HepG2 (cell line): Measurements from ENCODE around the gene SPIB. TPM values are rescaled to one million over a fixed set of nuclear protein-coding genes. Genes with fewer than 3 reads are reported as not detected.

Experiments
- HBP1 ChIP-seq: IDR thresholded peaks from 2 replicates; pipeline ENCODE4 v1.6.1; 2016; ENCODE audit warnings: low read depth, control low read depth
- JUND ChIP-seq: sonication (generic); formaldehyde crosslinking; IDR thresholded peaks from 2 replicates; pipeline ENCODE4 v1.8.0; 2022; ENCODE audit warnings: mild to moderate bottlenecking, missing genetic modification reagents
- POLR2AphosphoS5 ChIP-seq: IDR thresholded peaks from 2 replicates; pipeline ENCODE4 v1.6.1; 2012; ENCODE audit warnings: low read depth, low read length
- RBFOX2 ChIP-seq: fragments of 200-400 bp; formaldehyde crosslinking; IDR thresholded peaks from 2 replicates; pipeline ENCODE4 v1.6.1; 2017; ENCODE audit warnings: low read depth, mild to moderate bottlenecking, low read length
- ZFAT ChIP-seq: sonication (generic); formaldehyde crosslinking; conservative IDR thresholded peaks from 2 replicates; pipeline ENCODE4 v1.8.1; 2023; ENCODE audit warnings: missing genetic modification reagents, inconsistent platforms
- ZFP62 ChIP-seq: sonication (generic); formaldehyde crosslinking; IDR thresholded peaks from 2 replicates; pipeline ENCODE4 v1.4.0; 2020; ENCODE audit warnings: missing genetic modification reagents
- ZHX2 ChIP-seq, 2 experiments: sonication (generic) in 1 of 2; formaldehyde crosslinking in 1 of 2; IDR thresholded peaks; 2 replicates each; pipeline versions ENCODE4 v1.6.1 to v1.9.0; 2014 to 2022; ENCODE audit warnings: antibody characterized with exemption in 1 of 2, borderline replicate concordance in 1 of 2, inconsistent platforms in 1 of 2, low read depth in 1 of 2, missing genetic modification reagents in 1 of 2
- ZNF121 ChIP-seq: sonication (generic); formaldehyde crosslinking; IDR thresholded peaks from 2 replicates; pipeline ENCODE4 v1.5.0; 2020; ENCODE audit warnings: mild to moderate bottlenecking, missing genetic modification reagents
- ZNF17 ChIP-seq: sonication (generic); formaldehyde crosslinking; IDR thresholded peaks from 2 replicates; pipeline ENCODE4 v1.5.0; 2020; ENCODE audit warnings: mild to moderate bottlenecking, missing genetic modification reagents
- ZNF230 ChIP-seq: sonication (generic); formaldehyde crosslinking; IDR thresholded peaks from 2 replicates; pipeline ENCODE4 v1.4.0; 2020; ENCODE audit warnings: mild to moderate bottlenecking, missing genetic modification reagents
- ZNF383 ChIP-seq: sonication (generic); formaldehyde crosslinking; IDR thresholded peaks from 2 replicates; pipeline ENCODE4 v1.4.0; 2020; ENCODE audit warnings: missing genetic modification reagents, mild to moderate bottlenecking, borderline replicate concordance
- ZNF777 ChIP-seq: sonication (generic); formaldehyde crosslinking; IDR thresholded peaks from 2 replicates; pipeline ENCODE4 v1.4.0; 2020; ENCODE audit warnings: missing genetic modification reagents
- polyA plus RNA-seq, 8 experiments: library from polyadenylated mRNA; depleted of rRNA in 3 of 8; stranded (reverse) in 7 of 8; unstranded in 1 of 8; fragments of >200 nt; fragmentation: Illumina TruSeq in 4 of 8; extraction: Trizol in 4 of 8; gene quantifications; 2 replicates each; pipeline versions ENCODE4 v1.2.1 to v1.2.3, GENCODE V29; 2011 to 2016; ENCODE audit warnings: low read depth in 4 of 8, missing spikeins in 1 of 8, mixed read lengths in 1 of 8; ENCODE audit not compliant: insufficient read depth in 1 of 8
- total RNA-seq, 5 experiments: library from RNA; depleted of rRNA; stranded (reverse); fragments of >200 nt; fragmentation: Illumina TruSeq; extraction: Trizol; gene quantifications; 2 replicates each; pipeline ENCODE4 v1.2.3, GENCODE V29; 2016; ENCODE audit warnings: low read depth in 1 of 5
- TF ChIP-seq, protein P1 (sequence below): sonication (generic); formaldehyde crosslinking; conservative IDR thresholded peaks from 2 replicates; pipeline ENCODE4 v1.4.0; 2020; ENCODE audit warnings: missing genetic modification reagents
- TF ChIP-seq, protein P2 (sequence below): sonication (generic); formaldehyde crosslinking; IDR thresholded peaks from 2 replicates; pipeline ENCODE4 v1.9.0; 2021; ENCODE audit warnings: missing genetic modification reagents, mild to moderate bottlenecking, borderline replicate concordance
- TF ChIP-seq, protein P3 (sequence below): sonication (generic); formaldehyde crosslinking; IDR thresholded peaks from 2 replicates; pipeline ENCODE4 v1.4.0; 2020; ENCODE audit warnings: missing genetic modification reagents

Gene SPIB
- total and polyA plus RNA-seq, 2 of the 13 experiments (the other 11 are each of a cell fraction or from before 2014, with no cell fraction given), result 0.04 TPM; not detected in 1

GRCh38 chr19:50376166-50377050 lies 42.3 kb upstream of the SPIB start, which contains the start of gene NR1H2 (continued):
- TF ChIP-seq, protein P1, sequence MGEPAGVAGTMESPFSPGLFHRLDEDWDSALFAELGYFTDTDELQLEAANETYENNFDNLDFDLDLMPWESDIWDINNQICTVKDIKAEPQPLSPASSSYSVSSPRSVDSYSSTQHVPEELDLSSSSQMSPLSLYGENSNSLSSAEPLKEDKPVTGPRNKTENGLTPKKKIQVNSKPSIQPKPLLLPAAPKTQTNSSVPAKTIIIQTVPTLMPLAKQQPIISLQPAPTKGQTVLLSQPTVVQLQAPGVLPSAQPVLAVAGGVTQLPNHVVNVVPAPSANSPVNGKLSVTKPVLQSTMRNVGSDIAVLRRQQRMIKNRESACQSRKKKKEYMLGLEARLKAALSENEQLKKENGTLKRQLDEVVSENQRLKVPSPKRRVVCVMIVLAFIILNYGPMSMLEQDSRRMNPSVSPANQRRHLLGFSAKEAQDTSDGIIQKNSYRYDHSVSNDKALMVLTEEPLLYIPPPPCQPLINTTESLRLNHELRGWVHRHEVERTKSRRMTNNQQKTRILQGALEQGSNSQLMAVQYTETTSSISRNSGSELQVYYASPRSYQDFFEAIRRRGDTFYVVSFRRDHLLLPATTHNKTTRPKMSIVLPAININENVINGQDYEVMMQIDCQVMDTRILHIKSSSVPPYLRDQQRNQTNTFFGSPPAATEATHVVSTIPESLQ, result no peak
- no peak for TF ChIP-seq ZFAT (CRISPR knock-in tag)
- TF ChIP-seq ZNF230 (CRISPR knock-in tag), result peak; percentile 77
- TF ChIP-seq ZNF121 (CRISPR knock-in tag), result no peak
- no peak for TF ChIP-seq JUND (CRISPR knock-in tag)
- TF ChIP-seq HBP1, result no peak
- peak; percentile 82 for TF ChIP-seq RBFOX2
- TF ChIP-seq ZFP62 (CRISPR knock-in tag), result no peak
- TF ChIP-seq ZHX2 (IDR thresholded peaks at IDR 0.05; ENCODE audit: low read depth), result peak; percentile 90
- no peak for TF ChIP-seq ZHX2 (CRISPR knock-in tag; IDR thresholded peaks at IDR 0.05; ENCODE audit: borderline replicate concordance)
- TF ChIP-seq ZNF17 (CRISPR knock-in tag), result no peak
- TF ChIP-seq ZNF777 (CRISPR knock-in tag), result peak; percentile 38; the same call in 1 of the 2 replicates
- TF ChIP-seq, protein P2, sequence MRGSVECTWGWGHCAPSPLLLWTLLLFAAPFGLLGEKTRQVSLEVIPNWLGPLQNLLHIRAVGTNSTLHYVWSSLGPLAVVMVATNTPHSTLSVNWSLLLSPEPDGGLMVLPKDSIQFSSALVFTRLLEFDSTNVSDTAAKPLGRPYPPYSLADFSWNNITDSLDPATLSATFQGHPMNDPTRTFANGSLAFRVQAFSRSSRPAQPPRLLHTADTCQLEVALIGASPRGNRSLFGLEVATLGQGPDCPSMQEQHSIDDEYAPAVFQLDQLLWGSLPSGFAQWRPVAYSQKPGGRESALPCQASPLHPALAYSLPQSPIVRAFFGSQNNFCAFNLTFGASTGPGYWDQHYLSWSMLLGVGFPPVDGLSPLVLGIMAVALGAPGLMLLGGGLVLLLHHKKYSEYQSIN (CRISPR knock-in tag), result no peak
- peak; percentile 81 for TF ChIP-seq POLR2AphosphoS5
- TF ChIP-seq, protein P3, sequence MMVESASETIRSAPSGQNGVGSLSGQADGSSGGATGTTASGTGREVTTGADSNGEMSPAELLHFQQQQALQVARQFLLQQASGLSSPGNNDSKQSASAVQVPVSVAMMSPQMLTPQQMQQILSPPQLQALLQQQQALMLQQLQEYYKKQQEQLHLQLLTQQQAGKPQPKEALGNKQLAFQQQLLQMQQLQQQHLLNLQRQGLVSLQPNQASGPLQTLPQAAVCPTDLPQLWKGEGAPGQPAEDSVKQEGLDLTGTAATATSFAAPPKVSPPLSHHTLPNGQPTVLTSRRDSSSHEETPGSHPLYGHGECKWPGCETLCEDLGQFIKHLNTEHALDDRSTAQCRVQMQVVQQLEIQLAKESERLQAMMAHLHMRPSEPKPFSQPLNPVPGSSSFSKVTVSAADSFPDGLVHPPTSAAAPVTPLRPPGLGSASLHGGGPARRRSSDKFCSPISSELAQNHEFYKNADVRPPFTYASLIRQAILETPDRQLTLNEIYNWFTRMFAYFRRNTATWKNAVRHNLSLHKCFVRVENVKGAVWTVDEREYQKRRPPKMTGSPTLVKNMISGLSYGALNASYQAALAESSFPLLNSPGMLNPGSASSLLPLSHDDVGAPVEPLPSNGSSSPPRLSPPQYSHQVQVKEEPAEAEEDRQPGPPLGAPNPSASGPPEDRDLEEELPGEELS (CRISPR knock-in tag), result peak; percentile 46; the same call in 1 of the 2 replicates
- no peak for TF ChIP-seq ZNF383 (CRISPR knock-in tag)
